Muscle layer of colon (tissue), 2 donors: ENCODE data around the gene CORIN.

Experiments
- H3K27ac ChIP-seq: one replicate; pipeline ENCODE4 v1.7.0; 2013; ENCODE audit warnings: low read depth, mild to moderate bottlenecking, low read length, moderate library complexity
- H3K27me3 ChIP-seq, 2 donors: one replicate each; pipeline ENCODE4 v1.7.0; 2013; ENCODE audit warnings: low read length in 2 of 2, mild to moderate bottlenecking in 2 of 2; ENCODE audit not compliant: insufficient read depth in 2 of 2, control insufficient read depth in 1 of 2
- H3K36me3 ChIP-seq: one replicate; pipeline ENCODE4 v1.7.0; 2013; ENCODE audit warnings: mild to moderate bottlenecking, low read length; ENCODE audit not compliant: insufficient read depth
- H3K4me1 ChIP-seq: one replicate; pipeline ENCODE4 v1.7.0; 2013; ENCODE audit warnings: mild to moderate bottlenecking, low read length; ENCODE audit not compliant: insufficient read depth
- H3K4me3 ChIP-seq, 2 donors: one replicate each; pipeline ENCODE4 v1.7.0; 2013; ENCODE audit warnings: low read length in 2 of 2, low read depth in 1 of 2, mild to moderate bottlenecking in 1 of 2, moderate library complexity in 1 of 2
- H3K9ac ChIP-seq: one replicate; pipeline ENCODE4 v1.7.0; 2013; ENCODE audit warnings: low read length
- H3K9me3 ChIP-seq: one replicate; pipeline ENCODE4 v1.7.0; 2013; ENCODE audit warnings: mild to moderate bottlenecking, low read length
- donor health status: abdominal sarcoma.
- donor health status: Adenocarcinoma of cecum.

Gene CORIN

DNA sequence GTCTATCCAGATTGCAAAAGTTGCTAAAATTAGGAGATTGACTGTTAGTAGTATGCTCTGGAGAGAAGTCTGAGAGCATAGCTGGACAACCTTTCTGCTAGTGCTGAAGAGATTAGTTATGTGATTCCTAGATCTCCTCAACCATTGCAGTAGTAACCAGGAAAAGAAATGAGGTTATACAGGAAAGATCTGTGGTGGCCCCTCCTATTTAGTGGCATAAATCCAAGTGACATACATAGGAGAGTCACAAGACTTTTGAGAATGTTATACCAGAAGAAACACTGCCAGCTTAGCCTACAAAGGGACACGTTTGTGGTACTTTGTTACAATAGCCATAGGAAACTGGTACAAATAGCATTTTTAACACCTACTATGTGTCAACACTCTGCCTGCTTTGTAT lies 247.5 kb downstream of the CORIN start:
- Histone ChIP-seq H3K4me1 (no peaks in the 10 kb centered on the region), H3K4me3 (no peak overlapping the region), H3K9me3 (no peaks in the 10 kb centered on the region), H3K9ac (no peak overlapping the region), H3K36me3 (peaks cover 59% of the 10 kb centered on the region), H3K27me3 (no peaks in the 10 kb centered on the region), H3K27ac (no peak overlapping the region)

DNA sequence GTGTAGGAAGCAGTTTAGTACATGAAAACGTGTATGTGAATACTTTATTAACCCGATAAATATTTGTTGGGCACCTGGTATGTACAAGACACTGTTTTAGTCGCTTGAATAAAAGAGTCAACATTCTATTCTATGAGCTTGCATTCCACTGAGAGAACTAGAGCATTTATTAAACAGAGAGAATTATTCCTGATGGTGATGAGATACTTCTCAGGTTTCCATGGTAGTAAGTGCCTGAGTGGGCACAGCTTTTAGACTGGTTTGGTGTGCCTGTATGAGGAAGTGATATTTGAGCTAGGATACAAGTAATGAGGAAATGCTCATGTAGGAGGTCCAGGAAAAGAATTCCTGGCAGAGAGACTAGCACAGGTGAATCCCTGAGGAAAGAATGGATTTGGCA lies 258.6 kb downstream of the CORIN start:
- H3K9me3 ChIP-seq, result no peaks in the 10 kb centered on the region
- H3K4me3 ChIP-seq, result no peak overlapping the region
- no peaks in the 10 kb centered on the region for H3K4me1 ChIP-seq
- peaks cover 51% of the 10 kb centered on the region for H3K36me3 ChIP-seq
- H3K9ac ChIP-seq, result no peak overlapping the region
- H3K27ac ChIP-seq, result no peak overlapping the region
- no peaks in the 10 kb centered on the region for H3K27me3 ChIP-seq

DNA sequence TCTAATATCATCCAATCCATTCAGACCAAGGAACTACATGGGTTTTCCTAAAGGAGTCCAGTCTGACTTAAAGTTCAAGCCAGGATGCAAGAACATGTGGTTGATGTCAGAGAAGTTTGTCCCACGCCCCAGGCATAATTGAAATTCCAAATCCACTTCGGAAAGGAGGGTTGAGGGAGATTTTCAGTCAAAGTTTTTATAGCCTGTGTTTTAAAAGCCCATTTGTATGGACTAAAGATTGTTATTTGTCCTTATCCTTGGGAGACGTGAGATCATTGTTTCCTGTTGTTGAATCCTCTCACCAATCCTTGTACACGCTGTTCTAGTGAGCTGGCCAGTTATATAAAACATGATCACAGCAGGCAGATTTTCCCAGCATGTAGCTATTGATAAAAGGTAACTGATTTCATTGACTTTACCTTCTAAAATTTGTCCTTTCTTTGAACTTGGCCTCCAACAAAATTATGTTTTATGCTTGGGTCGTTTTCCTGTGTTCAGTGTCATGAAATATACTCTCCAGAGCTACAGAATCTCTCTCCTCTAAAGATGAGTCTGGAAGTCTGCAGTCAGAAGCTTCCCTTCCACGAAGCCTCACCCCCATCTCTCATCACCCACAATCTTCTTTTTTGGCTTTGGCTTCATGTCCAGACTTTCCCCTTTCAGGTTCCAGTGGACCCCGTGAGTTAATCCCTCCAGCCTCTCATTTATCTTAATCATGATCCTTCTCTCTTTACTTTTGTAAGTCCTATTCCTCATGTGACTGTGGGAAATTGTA lies 259.9 kb downstream of the CORIN start:
- no peak overlapping the region for H3K4me3 ChIP-seq
- H3K36me3 ChIP-seq, result peaks cover 56% of the 10 kb centered on the region
- no peak overlapping the region for H3K27ac ChIP-seq

DNA sequence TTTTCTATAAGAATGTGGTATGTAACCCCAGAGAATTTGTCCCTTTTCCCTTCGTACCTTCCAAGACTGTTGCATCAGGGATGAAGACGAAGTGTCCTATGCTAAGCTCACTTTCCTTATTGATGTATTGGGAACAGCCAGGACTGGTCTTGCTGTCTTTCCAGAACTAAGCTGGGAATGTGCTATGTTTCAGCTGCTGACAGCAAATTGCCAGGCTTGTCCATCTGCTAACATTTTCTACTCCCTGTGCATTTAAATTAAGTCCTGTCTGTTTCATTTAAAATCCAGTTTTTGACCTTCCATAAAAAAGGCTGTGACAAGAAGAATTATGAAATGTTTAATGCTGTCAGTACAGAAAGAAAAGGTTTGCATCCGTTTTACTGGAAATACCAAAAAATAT lies 264.9 kb downstream of the CORIN start:
- H3K9me3 ChIP-seq, result no peaks in the 10 kb centered on the region
- no peak overlapping the region for H3K9ac ChIP-seq

More for the DNA sequence above, 259.9 kb downstream of the CORIN start:
- Histone ChIP-seq H3K9me3 (no peaks in the 10 kb centered on the region), H3K4me1 (no peaks in the 10 kb centered on the region), H3K27me3 (no peaks in the 10 kb centered on the region), H3K9ac (no peak overlapping the region)

DNA sequence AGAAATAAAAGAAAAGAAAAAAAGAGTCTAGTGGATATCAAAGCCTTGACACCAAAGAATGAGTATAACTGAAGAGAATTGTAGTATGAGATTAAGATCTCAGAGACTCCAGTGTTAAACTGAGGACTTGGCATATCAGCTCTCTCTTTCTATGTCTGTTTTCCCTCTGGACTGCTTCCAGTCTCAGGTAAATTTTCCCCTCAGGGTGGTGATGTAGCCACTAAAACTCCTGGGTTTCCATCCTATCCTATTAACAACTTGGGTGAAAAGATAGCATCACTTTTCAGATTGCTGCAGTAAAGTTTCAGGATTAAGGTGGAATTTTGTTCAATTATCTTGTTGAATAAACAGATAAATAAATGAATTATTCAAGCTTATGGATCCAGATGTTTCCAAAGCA lies 267.1 kb downstream of the CORIN start:
- no peaks in the 10 kb centered on the region for H3K4me1 ChIP-seq
- H3K9ac ChIP-seq, result no peak overlapping the region
- H3K4me3 ChIP-seq, result no peak overlapping the region
- H3K27me3 ChIP-seq, result no peaks in the 10 kb centered on the region
- H3K9me3 ChIP-seq, result no peaks in the 10 kb centered on the region
- H3K27ac ChIP-seq, result no peak overlapping the region
- peaks cover 60% of the 10 kb centered on the region for H3K36me3 ChIP-seq

More for the DNA sequence above, 264.9 kb downstream of the CORIN start:
- H3K36me3 ChIP-seq, result peaks cover 68% of the 10 kb centered on the region
- no peak overlapping the region for H3K4me3 ChIP-seq
- H3K4me1 ChIP-seq, result no peaks in the 10 kb centered on the region
- no peaks in the 10 kb centered on the region for H3K27me3 ChIP-seq
- H3K27ac ChIP-seq, result no peak overlapping the region

DNA sequence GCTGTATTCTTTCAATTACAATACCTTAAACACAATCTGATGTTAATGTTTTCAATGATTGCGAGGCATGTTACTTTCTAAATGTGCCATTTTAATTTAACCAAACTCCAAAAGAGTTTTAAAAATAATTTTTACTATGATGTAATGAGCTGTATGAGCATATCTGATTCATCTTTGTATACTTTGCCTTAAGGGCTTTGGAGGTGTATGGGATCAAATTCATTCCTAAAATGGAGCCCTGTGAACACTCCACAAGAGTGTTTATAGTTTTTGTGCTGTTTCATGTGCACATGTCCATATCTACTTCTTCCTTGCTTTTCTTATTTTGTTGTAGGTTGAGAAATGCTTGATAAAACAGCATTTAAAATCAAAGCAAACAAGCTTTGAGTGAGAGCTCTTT lies 270.4 kb downstream of the CORIN start:
- Histone ChIP-seq H3K36me3 (peaks cover 40% of the 10 kb centered on the region), H3K27me3 (no peaks in the 10 kb centered on the region)

DNA sequence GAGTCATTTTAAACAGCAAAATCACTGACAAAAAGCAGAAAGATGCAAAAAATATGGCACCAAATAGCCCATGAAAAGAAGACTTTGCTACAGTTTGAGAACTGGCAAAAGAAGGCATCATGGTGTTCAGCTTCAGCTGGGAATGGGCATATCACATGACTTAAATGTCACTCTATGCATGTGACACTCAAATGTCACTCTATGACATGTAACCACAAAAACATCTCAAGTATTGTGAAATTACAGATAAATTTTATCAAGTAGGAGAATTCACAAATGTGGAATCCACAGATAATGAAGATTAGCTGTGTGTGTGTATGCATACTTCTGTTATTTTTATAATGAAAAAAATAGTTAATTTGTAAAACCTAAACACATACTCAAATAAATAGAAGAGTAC lies 270.9 kb downstream of the CORIN start:
- no peak overlapping the region for H3K9ac ChIP-seq
- H3K27ac ChIP-seq, result no peak overlapping the region
- no peaks in the 10 kb centered on the region for H3K4me1 ChIP-seq
- H3K36me3 ChIP-seq, result peaks cover 34% of the 10 kb centered on the region
- no peaks in the 10 kb centered on the region for H3K27me3 ChIP-seq
- H3K9me3 ChIP-seq, result no peaks in the 10 kb centered on the region
- H3K4me3 ChIP-seq, result no peak overlapping the region

More for the DNA sequence above, 270.4 kb downstream of the CORIN start:
- Histone ChIP-seq H3K9ac (no peak overlapping the region), H3K4me1 (no peaks in the 10 kb centered on the region), H3K4me3 (no peak overlapping the region), H3K27ac (no peak overlapping the region), H3K9me3 (no peaks in the 10 kb centered on the region)

DNA sequence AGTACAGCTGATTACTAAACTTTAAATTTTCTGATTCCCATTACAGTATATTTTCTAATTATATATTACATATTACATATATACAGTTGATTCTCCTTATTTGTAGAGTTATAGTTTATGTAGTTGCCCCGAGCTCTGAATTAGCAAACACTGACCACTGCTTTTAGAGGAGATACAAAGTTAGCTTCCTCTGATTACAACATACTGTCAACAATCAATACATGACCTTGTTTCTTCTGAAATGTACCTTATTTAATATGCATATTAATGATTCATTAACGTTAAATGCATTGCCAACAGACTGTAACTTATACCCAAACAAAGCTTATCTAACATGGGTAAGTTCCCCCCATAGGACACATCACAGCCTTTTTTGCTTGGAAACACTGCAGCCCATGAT lies 271.3 kb downstream of the CORIN start:
- Histone ChIP-seq H3K27me3 (no peaks in the 10 kb centered on the region), H3K4me1 (no peaks in the 10 kb centered on the region), H3K9me3 (no peaks in the 10 kb centered on the region), H3K4me3 (no peak overlapping the region), H3K9ac (no peak overlapping the region), H3K36me3 (peaks cover 30% of the 10 kb centered on the region), H3K27ac (no peak overlapping the region)

DNA sequence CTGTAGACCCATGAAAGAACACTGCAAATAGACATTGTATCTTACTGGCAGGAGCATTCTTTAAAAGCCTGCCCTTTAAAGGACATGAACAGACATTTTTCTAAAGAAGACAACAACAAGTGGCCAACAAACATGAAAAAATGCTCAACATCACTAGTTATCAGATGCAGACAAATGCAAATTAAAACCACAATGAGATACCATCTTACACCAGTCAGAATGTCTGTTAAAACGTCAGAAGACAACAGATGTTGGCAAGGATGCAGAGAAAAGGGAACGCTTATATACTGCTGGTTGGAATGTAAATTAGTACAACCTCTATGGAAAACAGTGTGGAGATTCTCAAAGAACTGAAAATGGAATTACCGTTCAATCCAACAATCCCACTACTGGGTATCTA lies 275.6 kb downstream of the CORIN start:
- H3K36me3 ChIP-seq, result peaks cover 16% of the 10 kb centered on the region
- no peaks in the 10 kb centered on the region for H3K27me3 ChIP-seq
- no peak overlapping the region for H3K9ac ChIP-seq
- H3K27ac ChIP-seq, result no peak overlapping the region
- no peaks in the 10 kb centered on the region for H3K4me1 ChIP-seq
- H3K9me3 ChIP-seq, result no peaks in the 10 kb centered on the region
- H3K4me3 ChIP-seq, result no peak overlapping the region

DNA sequence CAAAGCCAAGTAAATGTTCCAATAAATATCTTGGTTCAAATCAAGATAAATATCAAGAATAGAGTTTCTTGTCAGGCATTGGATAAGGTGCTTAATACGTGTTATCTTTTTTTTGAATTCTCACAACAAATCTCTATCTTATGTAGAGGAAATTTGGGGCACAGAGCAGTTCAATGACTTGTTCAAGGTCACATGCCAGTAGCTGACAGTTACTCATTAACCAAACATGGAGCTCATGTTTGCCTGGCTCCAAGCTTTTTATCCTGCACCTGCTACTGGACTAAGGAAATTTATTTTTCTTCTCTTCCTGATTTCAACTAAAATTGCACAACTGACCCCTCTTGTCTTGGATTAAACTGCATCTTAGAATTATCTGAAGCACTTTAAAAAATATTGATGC lies 276.5 kb downstream of the CORIN start:
- H3K36me3 ChIP-seq, result peaks cover 16% of the 10 kb centered on the region

DNA sequence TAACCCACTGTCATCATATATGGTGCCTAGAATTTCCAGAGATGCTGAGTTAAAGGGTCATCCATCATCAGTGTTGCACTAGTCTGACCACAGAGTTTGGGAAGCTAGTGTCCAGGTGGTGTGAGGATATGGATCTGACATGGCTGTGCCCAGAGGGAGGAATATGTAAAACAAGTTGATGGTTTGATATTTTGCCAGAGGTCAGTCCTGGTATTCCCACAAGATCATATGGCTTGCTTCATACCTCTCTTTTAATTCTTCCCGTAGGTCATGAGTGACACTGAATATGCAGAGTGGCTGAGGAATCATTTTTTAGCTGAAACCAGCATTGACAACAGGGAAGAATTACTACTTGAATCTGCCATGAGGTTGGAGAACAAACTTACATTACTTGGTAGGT lies 277.2 kb downstream of the CORIN start:
- H3K36me3 ChIP-seq, result peaks cover 16% of the 10 kb centered on the region
- no peaks in the 10 kb centered on the region for H3K27me3 ChIP-seq
- H3K9ac ChIP-seq, result no peak overlapping the region
- H3K9me3 ChIP-seq, result no peaks in the 10 kb centered on the region
- H3K4me1 ChIP-seq, result no peaks in the 10 kb centered on the region
- no peak overlapping the region for H3K4me3 ChIP-seq
- no peak overlapping the region for H3K27ac ChIP-seq

More for the DNA sequence above, 276.5 kb downstream of the CORIN start:
- H3K27ac ChIP-seq, result no peak overlapping the region
- H3K4me1 ChIP-seq, result no peaks in the 10 kb centered on the region
- H3K27me3 ChIP-seq, result no peaks in the 10 kb centered on the region
- no peaks in the 10 kb centered on the region for H3K9me3 ChIP-seq
- H3K9ac ChIP-seq, result no peak overlapping the region
- H3K4me3 ChIP-seq, result no peak overlapping the region

DNA sequence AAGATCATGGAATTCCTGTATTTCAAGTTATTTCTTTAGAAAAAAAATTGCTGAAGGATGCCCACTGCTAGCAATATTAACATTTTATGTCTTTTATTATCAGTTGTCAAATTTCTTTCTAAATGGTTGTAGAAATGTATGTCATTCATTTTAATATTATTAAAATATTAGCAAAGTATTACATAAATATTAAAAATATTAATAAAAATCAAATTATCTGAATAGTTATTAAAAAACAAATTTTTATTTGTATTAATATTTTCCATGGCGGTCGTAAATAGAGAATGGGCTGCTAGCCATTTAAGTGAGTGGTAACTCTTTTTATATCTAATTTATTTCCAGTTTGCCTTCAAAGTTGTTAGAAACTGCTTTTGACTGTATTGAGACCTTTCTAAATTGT lies 280.6 kb downstream of the CORIN start:
- Histone ChIP-seq H3K4me1 (no peaks in the 10 kb centered on the region), H3K9ac (no peak overlapping the region), H3K27ac (no peak overlapping the region), H3K36me3 (peaks cover 21% of the 10 kb centered on the region), H3K4me3 (no peak overlapping the region), H3K27me3 (no peaks in the 10 kb centered on the region), H3K9me3 (no peaks in the 10 kb centered on the region)
